Measurements from ENCODE around the gene FAF2.
"Not testable (repeated sequence)": the region's sequence is repeated elsewhere in the genome, so short reads cannot be mapped to it uniquely, and the experiment has no call there.

The FAF2 gene

DNA sequence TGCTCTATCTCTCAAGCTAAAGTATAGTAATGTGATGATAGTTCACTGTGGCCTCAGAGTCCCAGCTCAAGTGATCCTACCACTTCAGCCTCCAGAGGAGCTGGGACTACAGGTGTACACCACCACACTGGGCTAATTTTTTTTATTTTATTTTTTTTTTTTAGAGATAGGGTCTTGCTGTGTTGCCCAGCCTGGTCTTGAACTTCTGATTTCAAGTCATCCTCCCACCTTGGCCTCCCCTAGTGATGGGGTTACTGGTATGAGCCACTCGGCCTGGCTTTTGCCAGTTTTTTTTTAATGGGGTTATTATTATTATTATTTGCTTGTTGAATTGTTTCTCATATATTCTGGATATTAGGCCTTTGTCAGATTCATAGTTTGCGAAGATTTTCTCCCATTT lies 13.2 kb downstream of the FAF2 start:
- no peak for DNase-seq

DNA sequence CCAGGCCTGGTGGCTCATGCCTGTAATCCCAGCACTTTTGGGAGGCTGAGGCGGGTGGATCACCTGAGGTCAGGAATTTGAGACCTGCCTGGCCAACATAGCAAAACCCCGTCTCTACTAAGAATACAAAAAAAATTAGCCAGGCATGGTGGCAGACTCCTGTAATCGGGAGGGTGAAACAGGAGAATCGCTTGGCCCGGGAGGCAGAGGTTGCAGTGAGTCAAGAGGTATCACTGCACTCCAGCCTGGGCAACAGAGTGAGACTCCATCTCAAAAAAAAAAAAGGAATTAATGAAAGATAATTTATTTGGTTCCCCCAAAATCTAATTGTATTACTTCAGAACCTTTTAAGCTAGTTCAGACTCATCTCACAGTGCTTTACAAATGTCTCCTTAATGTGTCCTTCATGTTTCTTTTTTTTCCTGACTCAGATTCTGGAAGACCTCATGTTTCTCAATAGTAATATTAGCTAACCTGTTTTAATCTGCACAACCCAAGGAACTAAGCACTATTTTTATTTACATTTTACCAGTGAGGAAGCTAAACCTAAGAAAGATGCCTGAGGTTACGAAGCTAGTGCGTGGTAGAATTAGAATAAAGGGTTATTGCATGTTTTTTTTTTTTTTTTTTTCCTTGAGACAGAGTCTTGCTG lies 15.1 kb downstream of the FAF2 start:
- DNase-seq = no peak

GRCh38 chr5:176466245-176466871 lies 18.2 kb downstream of the FAF2 start:
- DNase-seq = no peak

DNA sequence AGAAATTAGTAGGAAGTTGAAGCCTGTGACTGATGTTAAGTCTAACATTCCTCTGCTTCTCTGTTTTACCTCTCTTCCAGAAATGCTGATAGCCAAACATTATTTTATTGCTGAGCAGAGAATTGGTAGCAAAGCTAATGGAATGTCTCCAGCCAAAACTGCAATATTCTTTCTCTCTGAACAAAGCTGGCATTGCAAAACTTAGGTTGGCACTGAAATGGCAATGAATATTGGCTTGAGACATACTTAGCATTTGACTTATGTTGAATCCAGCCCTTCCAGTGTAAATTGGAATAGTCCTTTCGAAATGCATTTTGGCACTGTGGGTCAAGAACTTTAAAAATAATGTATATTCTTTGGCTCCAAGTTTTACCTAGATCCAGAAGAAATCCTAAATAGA lies 21.1 kb downstream of the FAF2 start:
- DNase-seq = no peak

- DNase-seq = no peak
Measured at GRCh38 chr5:176470539-176470938, 22.4 kb downstream of the FAF2 start.

DNA sequence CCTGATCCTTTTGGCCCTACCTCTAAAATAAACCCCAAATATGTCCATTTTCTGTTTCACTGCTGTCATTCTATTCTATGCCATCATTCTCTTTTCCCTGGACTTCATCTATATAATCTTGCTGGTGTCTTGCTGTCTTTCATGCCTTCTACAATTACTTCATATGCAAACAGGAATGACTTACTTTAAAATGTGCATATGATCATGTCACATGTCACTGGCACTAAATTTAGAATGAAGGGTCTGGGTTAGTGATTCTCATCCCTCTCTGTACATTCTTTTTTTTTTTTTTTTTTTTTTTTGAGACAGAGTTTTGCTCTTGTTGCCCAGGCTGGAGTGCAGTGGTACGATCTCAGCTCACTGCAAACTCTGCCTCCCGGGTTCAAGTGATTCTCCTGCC lies 22.9 kb downstream of the FAF2 start:
- no peak for DNase-seq

DNA sequence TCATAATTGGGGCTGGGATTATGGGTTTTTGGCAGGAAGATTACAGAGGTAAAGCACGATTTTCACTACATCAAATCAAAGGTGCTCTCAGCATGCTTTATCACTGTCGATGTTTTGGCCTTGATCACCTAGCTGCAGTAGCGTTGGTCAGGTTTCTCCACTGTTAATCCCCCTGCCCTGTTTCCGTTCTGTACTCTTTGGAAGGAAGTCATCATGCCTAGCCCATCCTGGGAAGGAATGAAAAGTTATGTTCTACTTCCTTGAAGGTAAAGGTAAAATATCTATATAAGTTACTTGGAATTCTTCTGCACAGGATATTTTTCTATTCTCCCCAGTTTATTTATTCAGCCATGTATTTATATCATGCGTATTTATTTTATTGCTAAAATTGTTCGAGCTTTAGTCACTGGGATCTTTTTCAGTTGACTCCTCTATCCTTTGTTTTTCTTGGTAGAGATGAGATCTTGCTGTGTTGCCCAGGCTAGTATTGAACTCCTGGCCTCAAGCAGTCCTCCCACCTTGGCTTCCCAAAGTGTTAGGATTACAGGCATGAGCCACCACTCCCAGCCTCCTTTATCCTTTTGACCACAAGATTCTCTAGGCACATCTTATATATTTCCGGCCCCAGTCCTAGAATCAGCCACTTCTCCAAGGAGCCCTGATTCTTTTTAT lies 25.3 kb downstream of the FAF2 start:
- DNase-seq = no peak

DNA sequence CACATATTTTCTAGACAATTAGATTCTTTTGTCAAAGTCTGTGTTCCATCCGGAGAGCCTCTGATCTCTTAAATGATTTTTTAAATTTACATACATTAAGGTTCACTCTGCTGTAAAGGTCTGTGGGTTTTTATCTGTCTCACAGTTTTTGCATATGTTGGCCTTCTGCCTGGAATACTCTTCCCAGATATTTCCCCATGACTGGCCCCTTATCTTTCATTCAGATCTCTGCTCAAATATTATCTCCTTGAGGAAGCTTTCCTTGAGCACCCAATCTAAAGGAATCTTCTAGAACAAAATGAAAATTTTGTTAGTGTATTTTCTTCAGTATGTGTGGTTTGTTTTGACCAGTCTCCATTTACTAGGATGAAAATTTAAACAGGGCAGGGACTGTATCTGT lies 26.3 kb downstream of the FAF2 start:
- DNase-seq = no peak

DNA sequence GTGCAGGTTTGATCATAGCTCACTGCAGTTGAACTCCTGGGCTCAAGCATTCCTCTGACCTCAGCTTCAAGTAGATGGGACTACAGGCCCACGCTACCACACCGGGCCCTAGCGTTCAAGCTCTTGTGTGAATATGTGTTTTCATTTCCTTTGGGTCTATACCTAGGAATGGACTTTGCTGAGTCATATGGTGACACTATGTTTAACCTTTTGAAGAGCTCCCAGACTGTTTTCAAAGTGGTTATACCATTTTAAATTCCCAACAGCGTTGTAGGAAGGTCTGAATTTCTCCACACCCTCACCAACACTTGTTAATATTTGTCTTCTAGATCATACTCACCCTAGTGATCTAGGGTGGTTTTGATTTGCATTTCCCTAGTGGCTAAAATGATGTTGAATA lies 33.5 kb downstream of the FAF2 start:
- DNase-seq = no peak

- no peak for DNase-seq
Measured at GRCh38 chr5:176485176-176485575, 37.0 kb downstream of the FAF2 start.

DNA sequence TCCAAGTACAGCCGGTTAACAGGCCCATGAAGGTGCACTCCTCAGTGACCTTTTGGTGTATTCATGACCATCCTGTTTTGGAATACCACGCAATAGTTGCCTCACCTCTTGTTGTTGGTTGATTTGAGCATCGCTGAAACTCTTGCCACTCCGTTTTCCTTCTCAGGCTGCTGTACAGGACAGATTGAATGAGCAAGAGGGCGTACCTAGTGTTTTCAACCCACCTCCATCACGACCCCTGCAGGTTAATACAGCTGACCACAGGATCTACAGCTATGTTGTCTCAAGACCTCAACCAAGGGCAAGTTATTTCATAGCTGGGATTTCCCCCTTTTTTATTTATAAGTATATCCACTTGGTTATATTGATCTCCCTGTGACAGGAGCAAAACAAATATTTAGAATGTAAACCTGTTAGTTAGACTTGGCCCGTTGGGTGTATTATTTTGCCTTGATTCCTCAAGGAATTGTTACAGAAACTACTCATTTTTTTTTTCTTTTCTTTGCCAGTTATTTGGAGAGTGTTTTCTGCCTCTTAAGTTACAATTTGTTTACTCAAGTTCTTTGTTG lies 38.1 kb downstream of the FAF2 start:
- no peak for DNase-seq

DNA sequence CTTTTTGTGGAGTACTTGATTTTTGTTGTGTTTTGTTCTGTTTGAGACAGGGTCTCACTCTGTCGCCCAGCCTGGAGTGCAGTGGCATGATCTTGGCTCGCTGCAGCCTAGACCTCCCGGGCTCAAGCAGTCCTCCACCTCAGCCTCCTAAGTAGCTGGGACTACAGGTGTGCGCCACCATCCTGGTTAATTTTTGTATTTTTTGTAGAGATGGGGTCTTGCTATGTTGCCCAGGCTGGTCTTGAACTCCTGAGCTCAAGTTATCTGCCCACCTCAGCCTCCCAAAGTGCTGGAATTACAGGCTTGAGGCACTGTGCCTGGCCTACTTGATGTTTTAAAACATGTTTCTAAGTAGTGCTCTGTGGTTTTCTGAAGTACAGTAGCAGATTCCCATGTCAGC lies 39.0 kb downstream of the FAF2 start:
- not testable (repeated sequence) for DNase-seq

DNA sequence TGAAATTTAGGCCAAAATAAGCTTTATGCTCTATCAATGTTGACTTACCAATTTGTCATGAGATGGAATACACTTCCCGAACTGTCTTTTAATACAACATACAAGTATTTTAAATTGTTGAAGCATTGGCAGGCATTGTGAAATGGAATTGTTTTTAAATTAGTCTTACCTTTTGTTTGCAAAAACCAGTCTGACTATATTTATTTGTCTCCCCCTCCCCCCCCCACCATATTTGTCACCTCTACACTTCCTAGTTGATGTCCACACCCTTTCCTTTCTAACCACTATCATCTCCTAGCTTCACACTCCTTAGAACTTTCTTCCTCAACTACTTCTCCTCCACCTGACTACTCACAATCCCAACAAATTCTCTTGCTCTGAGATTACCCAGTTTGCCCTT lies 40.9 kb downstream of the FAF2 start:
- DNase-seq = no peak

DNA sequence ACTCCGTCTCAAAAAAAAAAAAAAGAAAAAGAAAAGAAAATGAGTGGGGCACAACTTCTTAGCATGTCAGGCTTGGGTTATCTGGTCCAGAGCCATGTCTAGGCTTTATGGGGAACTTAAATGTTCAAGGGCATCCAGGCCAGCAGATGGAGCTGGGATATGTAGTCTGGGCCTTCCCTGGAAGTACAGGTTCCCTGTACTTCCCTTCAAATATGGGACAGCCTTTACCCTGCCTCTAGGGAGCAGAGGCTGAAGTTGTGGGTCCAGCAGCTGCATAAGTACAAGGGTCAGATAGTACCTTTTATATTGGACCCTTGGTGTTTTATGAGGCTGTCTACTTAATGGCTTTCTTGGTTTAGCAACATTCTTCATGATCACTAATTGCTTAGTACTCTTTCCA lies 42.1 kb downstream of the FAF2 start:
- no peak for DNase-seq

GRCh38 chr5:176491101-176491502 lies 42.9 kb downstream of the FAF2 start:
- no peak for DNase-seq

DNA sequence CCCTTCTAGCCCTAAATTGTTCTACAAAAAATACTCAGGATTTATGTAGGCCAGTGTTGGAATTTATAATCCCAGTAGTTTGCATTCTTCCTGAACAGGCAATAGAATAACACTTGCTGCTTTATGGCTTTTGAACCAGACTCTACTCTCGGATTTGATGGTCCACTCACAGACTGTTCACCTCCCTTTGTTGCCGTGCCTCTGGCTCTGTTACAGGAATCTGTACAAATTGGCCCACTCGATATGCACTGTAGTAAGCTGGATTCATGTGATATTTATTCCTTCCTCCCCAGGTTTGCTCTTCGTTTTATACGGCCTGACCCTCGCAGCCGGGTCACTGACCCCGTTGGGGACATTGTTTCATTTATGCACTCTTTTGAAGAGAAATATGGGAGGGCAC lies 43.7 kb downstream of the FAF2 start:
- no peak for DNase-seq

GRCh38 chr5:176492431-176492830 lies 44.2 kb downstream of the FAF2 start:
- DNase-seq = no peak

DNA sequence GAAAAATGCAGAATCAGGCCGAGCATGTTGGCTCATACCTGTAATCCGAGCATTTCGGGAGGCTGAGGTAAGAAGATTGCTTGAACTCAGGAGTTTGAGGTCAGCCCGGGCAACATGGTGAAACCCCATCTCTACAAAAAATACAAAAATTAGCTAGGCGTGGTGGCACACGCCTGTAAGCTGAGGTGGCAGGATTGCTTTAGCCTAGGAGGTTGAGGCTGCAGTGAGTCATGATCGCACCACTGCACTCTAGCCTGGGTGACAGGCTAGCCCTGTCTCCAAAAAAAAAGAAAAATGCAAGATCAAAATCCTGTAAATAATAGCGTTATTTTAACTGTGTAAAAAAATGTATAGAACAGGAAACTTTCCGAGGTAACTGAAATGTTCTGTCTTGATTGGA lies 49.7 kb downstream of the FAF2 start:
- no peak for DNase-seq

DNA sequence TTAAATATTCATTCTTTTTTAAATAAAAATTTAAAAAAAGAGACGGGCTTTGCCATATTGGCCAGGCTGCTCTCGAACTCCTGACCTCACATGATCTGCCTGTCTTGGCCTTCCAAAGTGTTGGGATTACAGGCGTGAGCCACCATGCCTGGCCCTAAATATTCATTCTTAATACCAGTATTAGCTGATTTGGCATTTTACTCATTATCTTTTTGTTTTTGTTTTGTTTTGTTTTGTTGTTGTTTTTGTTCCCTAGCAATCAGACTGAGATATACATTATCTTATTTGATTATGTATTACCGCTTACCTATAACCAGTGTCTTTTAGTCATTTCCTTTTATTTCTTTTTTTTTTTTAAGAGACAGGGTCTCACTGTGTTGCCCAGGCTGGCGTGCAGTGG lies 51.1 kb downstream of the FAF2 start:
- DNase-seq = no peak

DNA sequence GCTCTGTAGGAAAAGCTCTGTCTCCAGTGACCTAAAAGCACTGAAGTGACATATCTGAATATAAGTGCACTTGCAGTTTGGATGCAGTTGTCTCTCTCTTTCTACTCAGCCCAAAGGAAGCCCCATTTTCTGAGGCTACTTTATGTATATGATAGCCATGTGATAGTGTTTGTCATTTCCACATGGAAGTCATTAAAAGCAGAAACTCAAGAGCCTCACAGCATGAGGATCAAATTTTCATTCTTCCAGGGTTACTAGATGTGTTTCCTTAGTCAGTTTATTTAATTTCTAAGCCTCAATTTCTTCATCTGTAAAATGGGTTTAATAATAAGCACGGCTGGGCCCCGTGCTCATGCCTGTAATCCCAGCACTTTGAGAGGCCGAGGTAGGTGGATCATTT lies 52.3 kb downstream of the FAF2 start:
- no peak for DNase-seq

DNA sequence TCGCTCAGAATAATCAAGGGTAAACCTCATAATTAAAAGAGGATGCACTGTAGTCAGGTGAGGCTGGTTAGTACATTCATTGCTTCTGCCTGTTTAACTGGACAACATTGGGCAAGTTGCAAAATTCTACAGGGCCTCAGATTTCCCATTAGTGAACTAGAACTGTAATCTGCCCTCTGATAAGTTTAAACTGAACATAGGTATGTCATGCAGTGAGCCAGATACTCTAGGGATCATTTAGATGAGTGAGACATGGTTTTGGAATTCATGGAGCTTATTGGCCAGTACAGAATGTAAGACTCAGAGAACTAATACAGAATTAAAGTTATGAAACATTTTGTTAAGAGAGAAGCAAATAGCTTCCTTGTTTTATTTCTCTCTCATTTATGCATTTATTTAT lies 53.1 kb downstream of the FAF2 start:
- DNase-seq = no peak

GRCh38 chr5:176503496-176503895 lies 55.3 kb downstream of the FAF2 start:
- DNase-seq = no peak

DNA sequence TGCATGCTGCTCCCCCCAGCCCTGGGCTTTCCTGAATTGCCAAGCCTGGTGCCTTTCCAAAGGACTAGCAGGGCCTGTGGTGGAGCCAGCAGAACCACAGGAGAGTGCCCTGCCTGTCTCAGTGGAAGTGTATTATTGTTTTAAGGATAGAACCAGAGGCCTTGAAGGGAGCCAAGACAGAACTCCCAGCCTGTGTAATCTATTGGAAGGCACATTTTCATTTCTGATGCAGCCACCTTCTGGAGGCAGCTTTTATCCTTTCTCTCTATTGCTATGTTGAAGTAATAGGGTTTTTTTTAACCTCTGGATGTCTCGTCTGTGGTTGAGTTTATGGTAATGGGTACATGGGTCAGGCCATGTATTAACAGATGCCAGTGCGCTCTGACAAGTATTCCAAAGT lies 59.7 kb downstream of the FAF2 start:
- DNase-seq = no peak

- no peak for DNase-seq
Measured at GRCh38 chr5:176508603-176509002, 60.4 kb downstream of the FAF2 start.
